ENCODE data around the gene EPB41L4A. TPM values are rescaled to one million over a fixed set of nuclear protein-coding genes. Genes with fewer than 3 reads are reported as not detected.

Gene EPB41L4A
- total RNA-seq, 1 donor from 2014 or later: 11.1 TPM

GRCh38 chr5:112270299-112271293 is 148.5 kb downstream of the EPB41L4A start:
- H3K36me3 ChIP-seq (ENCODE audit: insufficient read depth, low read length): no peaks in the 10 kb centered on the region
- Mint-ChIP-seq H3K4me1 (ENCODE audit: low read depth, unreplicated experiment) (peaks cover 6% of the 10 kb centered on the region), H3K27me3 (ENCODE audit: low read depth, unreplicated experiment) (no peaks in the 10 kb centered on the region), H3K36me3 (ENCODE audit: low read depth, unreplicated experiment) (peaks cover 2% of the 10 kb centered on the region), H3K4me3 (ENCODE audit: unreplicated experiment) (no peak overlapping the region), H3K27ac (ENCODE audit: unreplicated experiment) (no peak overlapping the region), H3K9me3 (ENCODE audit: unreplicated experiment) (no peaks in the 10 kb centered on the region)
- H3K27ac ChIP-seq (ENCODE audit: low read depth, low read length): no peak overlapping the region
- no peaks in the 10 kb centered on the region for H4K20me1 ChIP-seq (ENCODE audit: insufficient read depth, low read length)
- H3K27me3 ChIP-seq (ENCODE audit: insufficient read depth, low read length): no peaks in the 10 kb centered on the region
- no peak overlapping the region for H3K4me3 ChIP-seq (ENCODE audit: insufficient read depth, low read depth, low read length)
- H2AFZ ChIP-seq (ENCODE audit: low read depth, low read length): no peak overlapping the region
- no peak overlapping the region for H3K4me2 ChIP-seq (ENCODE audit: low read length)
- no peaks in the 10 kb centered on the region for H3K4me1 ChIP-seq (ENCODE audit: insufficient read depth, low read length)
- TF ChIP-seq EZH2 (IDR thresholded peaks at IDR 0.05; ENCODE audit: insufficient read depth, low read length) (no peak), CTCF (IDR thresholded peaks at IDR 0.05; ENCODE audit: insufficient read depth, low read depth, low read length) (no peak)
- no peaks in the 10 kb centered on the region for H3K9me3 ChIP-seq (ENCODE audit: insufficient read depth, low read depth, low read length)
- H3K79me2 ChIP-seq (ENCODE audit: insufficient read depth, low read length): no peaks in the 10 kb centered on the region
- no peak overlapping the region for H3K9ac ChIP-seq (ENCODE audit: low read length)
- FAIRE-seq (peak; percentile 43), DNase-seq (ENCODE audit: low read depth) (no peak)

DNA sequence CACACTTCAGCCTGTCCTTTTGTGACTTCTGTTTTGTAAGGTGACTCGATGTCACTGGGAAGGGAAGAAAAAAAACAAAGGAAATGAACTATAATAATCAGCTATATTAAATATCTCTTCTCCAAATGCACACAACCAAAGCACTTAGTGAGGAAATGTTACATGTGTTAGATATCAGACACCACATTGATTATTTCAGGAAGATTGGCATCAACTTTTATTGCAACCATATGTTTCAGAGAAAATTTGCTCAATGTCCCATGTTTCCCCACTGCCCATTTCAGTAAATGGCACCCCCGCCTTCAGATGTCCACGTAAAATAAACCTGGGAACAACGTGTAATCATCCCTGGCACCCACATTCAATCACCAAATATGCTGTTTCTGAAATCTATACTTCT is 151.8 kb downstream of the EPB41L4A start:
- Mint-ChIP-seq H3K27ac (ENCODE audit: unreplicated experiment) (no peak overlapping the region), H3K36me3 (ENCODE audit: low read depth, unreplicated experiment) (peaks cover 2% of the 10 kb centered on the region), H3K27me3 (ENCODE audit: low read depth, unreplicated experiment) (no peaks in the 10 kb centered on the region), H3K4me3 (ENCODE audit: unreplicated experiment) (no peak overlapping the region), H3K9me3 (ENCODE audit: unreplicated experiment) (no peaks in the 10 kb centered on the region), H3K4me1 (ENCODE audit: low read depth, unreplicated experiment) (peaks cover 6% of the 10 kb centered on the region)
- TF ChIP-seq CTCF (IDR thresholded peaks at IDR 0.05; ENCODE audit: insufficient read depth, low read depth, low read length) (no peak), EZH2 (IDR thresholded peaks at IDR 0.05; ENCODE audit: insufficient read depth, low read length) (no peak)
- H3K79me2 ChIP-seq (ENCODE audit: insufficient read depth, low read length): no peaks in the 10 kb centered on the region
- H3K4me3 ChIP-seq (ENCODE audit: insufficient read depth, low read depth, low read length): no peak overlapping the region
- H3K27ac ChIP-seq (ENCODE audit: low read depth, low read length): no peak overlapping the region
- H3K4me2 ChIP-seq (ENCODE audit: low read length): no peak overlapping the region
- DNase-seq (ENCODE audit: low read depth) (no peak), FAIRE-seq (no peak)
- no peaks in the 10 kb centered on the region for H3K4me1 ChIP-seq (ENCODE audit: insufficient read depth, low read length)
- H4K20me1 ChIP-seq (ENCODE audit: insufficient read depth, low read length): no peaks in the 10 kb centered on the region
- no peaks in the 10 kb centered on the region for H3K36me3 ChIP-seq (ENCODE audit: insufficient read depth, low read length)
- no peaks in the 10 kb centered on the region for H3K27me3 ChIP-seq (ENCODE audit: insufficient read depth, low read length)
- no peak overlapping the region for H3K9ac ChIP-seq (ENCODE audit: low read length)
- H2AFZ ChIP-seq (ENCODE audit: low read depth, low read length): no peak overlapping the region
- no peaks in the 10 kb centered on the region for H3K9me3 ChIP-seq (ENCODE audit: insufficient read depth, low read depth, low read length)

GRCh38 chr5:112264666-112265065 is 154.4 kb downstream of the EPB41L4A start:
- Histone ChIP-seq H3K4me1 (ENCODE audit: insufficient read depth, low read length) (no peaks in the 10 kb centered on the region), H3K27me3 (ENCODE audit: insufficient read depth, low read length) (no peaks in the 10 kb centered on the region), H3K4me3 (ENCODE audit: insufficient read depth, low read depth, low read length) (no peak overlapping the region), H3K36me3 (ENCODE audit: insufficient read depth, low read length) (no peaks in the 10 kb centered on the region), H2AFZ (ENCODE audit: low read depth, low read length) (no peak overlapping the region), H3K79me2 (ENCODE audit: insufficient read depth, low read length) (no peaks in the 10 kb centered on the region), H3K9me3 (ENCODE audit: insufficient read depth, low read depth, low read length) (no peaks in the 10 kb centered on the region), H3K4me2 (ENCODE audit: low read length) (no peak overlapping the region), H3K9ac (ENCODE audit: low read length) (no peak overlapping the region), H3K27ac (ENCODE audit: low read depth, low read length) (no peak overlapping the region), H4K20me1 (ENCODE audit: insufficient read depth, low read length) (no peaks in the 10 kb centered on the region)
- Mint-ChIP-seq H3K4me1 (ENCODE audit: low read depth, unreplicated experiment) (no peaks in the 10 kb centered on the region), H3K27me3 (ENCODE audit: low read depth, unreplicated experiment) (no peaks in the 10 kb centered on the region), H3K9me3 (ENCODE audit: unreplicated experiment) (no peaks in the 10 kb centered on the region), H3K4me3 (ENCODE audit: unreplicated experiment) (no peak overlapping the region), H3K27ac (ENCODE audit: unreplicated experiment) (no peak overlapping the region), H3K36me3 (ENCODE audit: low read depth, unreplicated experiment) (peaks cover 2% of the 10 kb centered on the region)
- no peak for TF ChIP-seq EZH2 (IDR thresholded peaks at IDR 0.05; ENCODE audit: insufficient read depth, low read length)
- no peak for TF ChIP-seq CTCF (IDR thresholded peaks at IDR 0.05; ENCODE audit: insufficient read depth, low read depth, low read length)
- FAIRE-seq (no peak), DNase-seq (ENCODE audit: low read depth) (no peak)
